HepG2 (cell line): Measurements from ENCODE around the gene MARCHF9. TPM values are rescaled to one million over a fixed set of nuclear protein-coding genes. Genes with fewer than 3 reads are reported as not detected.

ENCODE experiments used
- ATAC-seq: fragments of 200-7000 bp; cut with Tn5 transposase; 3 replicates; pipeline ENCODE4 v1.9.1; 2020; ENCODE audit warnings: mild to moderate bottlenecking, moderate library complexity
- Bru-seq: library from RNA; stranded (reverse); fragments of 400-500 nt; gene quantifications from one replicate; lab custom pipeline; 2021; lab: Mats Ljungman, UMichigan
- BruChase-seq, 2 experiments: library from RNA; stranded (reverse); fragments of 400-500 nt; gene quantifications; one replicate each; lab custom pipeline; 2021; lab: Mats Ljungman, UMichigan
- BruUV-seq: library from RNA; stranded (reverse); fragments of 400-500 nt; replicated peaks from 2 replicates; lab custom pipeline; 2021; lab: Mats Ljungman, UMichigan
- CTCF ChIA-PET: fragments of 300-600 bp; formaldehyde crosslinking; extraction: SDS; loops from one replicate; lab custom pipeline; 2021; ENCODE audit warnings: low total read pairs, inconsistent platforms, low intra/inter-chr PET ratio; lab: Yijun Ruan, JAX
- POLR2A ChIA-PET: fragments of 350-600 bp; sonication (Branson Sonifier 250); formaldehyde crosslinking; loops from one replicate; lab custom pipeline; 2020; ENCODE audit warnings: antibody characterized with exemption, inconsistent platforms; lab: Yijun Ruan, JAX
- DNase-seq: peaks from one replicate; pipeline ENCODE4 v3.0.0-alpha.2; 2015; ENCODE audit warnings: low spot score
- FAIRE-seq: peaks from 3 replicates; lab custom pipeline; 2011; peaks lifted over from hg19 to GRCh38; lab: Jason Lieb, UNC
- H2AFZ ChIP-seq: one replicate; pipeline ENCODE4 v1.6.1; 2011; ENCODE audit warnings: low read length, inconsistent platforms
- H3K27ac ChIP-seq: fragments of 300-600 bp; 3 replicates; pipeline ENCODE4 v1.8.0; 2011; ENCODE audit warnings: mixed run types, mild to moderate bottlenecking, mixed read lengths, low read length, inconsistent platforms; ENCODE audit not compliant: insufficient read depth; ENCODE audit errors: extremely low read length
- H3K27me3 ChIP-seq, 2 experiments: fragments of 200-600 bp in 1 of 2; 2 replicates in 1 of 2; 3 replicates in 1 of 2; pipeline versions ENCODE4 v1.6.0 to v1.8.0; 2011; ENCODE audit warnings: low read length in 2 of 2, mild to moderate bottlenecking in 2 of 2, moderate library complexity in 2 of 2, inconsistent platforms in 1 of 2; ENCODE audit not compliant: insufficient read depth in 2 of 2, control insufficient read depth in 1 of 2
- H3K36me3 ChIP-seq, 2 experiments: fragments of 200-600 bp in 1 of 2; replicated peaks in 1 of 2; 2 replicates in 1 of 2; 3 replicates in 1 of 2; pipeline versions ENCODE4 v1.5.1 to v1.8.0; 2011; ENCODE audit warnings: low read length in 2 of 2, inconsistent platforms in 1 of 2; ENCODE audit not compliant: insufficient read depth in 2 of 2, control insufficient read depth in 1 of 2
- H3K4me1 ChIP-seq: 2 replicates; pipeline ENCODE4 v1.5.1; 2012; ENCODE audit warnings: low read length, inconsistent platforms; ENCODE audit not compliant: insufficient read depth
- H3K4me2 ChIP-seq: 2 replicates; pipeline ENCODE4 v1.6.0; 2011; ENCODE audit warnings: low read depth, low read length, inconsistent platforms
- H3K4me3 ChIP-seq, 3 experiments: fragments of 200-600 bp in 1 of 3; sonication (generic), shearing (Covaris generic) in 1 of 3; replicated peaks in 1 of 3; 2 replicates each; pipeline ENCODE4 v1.5.1; 2011 to 2016; ENCODE audit warnings: low read length in 3 of 3, inconsistent platforms in 2 of 3, low read depth in 2 of 3, mild to moderate bottlenecking in 2 of 3, control low read depth in 1 of 3, mixed read lengths in 1 of 3; ENCODE audit not compliant: insufficient read depth in 1 of 3
- H3K79me2 ChIP-seq: one replicate; pipeline ENCODE4 v1.6.1; 2011; ENCODE audit warnings: low read length, inconsistent platforms; ENCODE audit not compliant: insufficient read depth
- H3K9ac ChIP-seq: 2 replicates; pipeline ENCODE4 v1.6.0; 2011; ENCODE audit warnings: mild to moderate bottlenecking, low read depth, low read length, inconsistent platforms; ENCODE audit not compliant: insufficient read depth
- H3K9me3 ChIP-seq: 2 replicates; pipeline ENCODE4 v1.5.1; 2012; ENCODE audit warnings: mild to moderate bottlenecking, low read length
- H4K20me1 ChIP-seq: 2 replicates; pipeline ENCODE4 v1.6.0; 2011; ENCODE audit warnings: inconsistent platforms, mild to moderate bottlenecking, low read length, moderate library complexity; ENCODE audit not compliant: insufficient read depth
- BCL3 ChIP-seq: sonication (generic); formaldehyde crosslinking; IDR thresholded peaks from 2 replicates; pipeline ENCODE4 v1.5.1; 2020; ENCODE audit warnings: mild to moderate bottlenecking, missing genetic modification reagents, moderate library complexity
- CHCHD3 ChIP-seq: sonication (generic); formaldehyde crosslinking; IDR thresholded peaks from 2 replicates; pipeline ENCODE4 v1.8.0; 2022; ENCODE audit warnings: mild to moderate bottlenecking, missing genetic modification reagents, moderate library complexity
- GABPB1 ChIP-seq: IDR thresholded peaks from 2 replicates; pipeline ENCODE4 v1.6.1; 2016; ENCODE audit warnings: mild to moderate bottlenecking, missing genetic modification reagents, moderate library complexity, missing compliant biosample characterization
- MAZ ChIP-seq, 2 experiments: sonication (generic) in 1 of 2; formaldehyde crosslinking in 1 of 2; IDR thresholded peaks; 2 replicates each; pipeline versions ENCODE4 v1.5.0 to v1.6.1; 2012 to 2020; ENCODE audit warnings: low read depth in 2 of 2, mild to moderate bottlenecking in 2 of 2, borderline replicate concordance in 1 of 2, improper control_type of control experiment in 1 of 2, low read length in 1 of 2, missing genetic modification reagents in 1 of 2, moderate library complexity in 1 of 2
- MIER3 ChIP-seq: IDR thresholded peaks from 2 replicates; pipeline ENCODE4 v1.6.1; 2016; ENCODE audit warnings: missing compliant biosample characterization, borderline replicate concordance
- NONO ChIP-seq, 2 experiments: fragments of 450-650 bp in 1 of 2; sonication (generic) in 1 of 2; formaldehyde crosslinking in 1 of 2; IDR thresholded peaks in 1 of 2; conservative IDR thresholded peaks in 1 of 2; 2 replicates each; pipeline versions ENCODE4 v1.6.1 to v1.8.0; 2017 to 2022; ENCODE audit warnings: mild to moderate bottlenecking in 1 of 2, missing genetic modification reagents in 1 of 2, moderate library complexity in 1 of 2
- NR2F2 ChIP-seq: IDR thresholded peaks from 2 replicates; pipeline ENCODE4 v1.6.1; 2012; ENCODE audit warnings: low read depth, inconsistent platforms, borderline replicate concordance
- PRPF4 ChIP-seq: fragments of 200-400 bp; formaldehyde crosslinking; IDR thresholded peaks from 2 replicates; pipeline ENCODE4 v1.6.1; 2016; ENCODE audit warnings: low read length, low read depth; ENCODE audit not compliant: poor library complexity, severe bottlenecking
- YY1 ChIP-seq: IDR thresholded peaks from 2 replicates; pipeline ENCODE4 v1.6.1; 2011; ENCODE audit warnings: low read length, low read depth, moderate library complexity, mild to moderate bottlenecking; ENCODE audit not compliant: insufficient read depth, insufficient replicate concordance
- ZNF674 ChIP-seq: sonication (generic); formaldehyde crosslinking; IDR thresholded peaks from 2 replicates; pipeline ENCODE4 v1.5.0; 2020; ENCODE audit warnings: low read depth, mild to moderate bottlenecking, missing genetic modification reagents
- WGBS: methylation state at CpG from one replicate; pipeline ENCODE4 v1.1.6; 2017; ENCODE audit warnings: low lambda C conversion rate; 5-methylcytosine and 5-hydroxymethylcytosine counted together
- in situ Hi-C: cut with HindIII; loops from 2 replicates; pipeline ENCODE4 v1.10.0; 2017; ENCODE audit warnings: low pct_unique_long_range_greater_than_20kb; ENCODE audit not compliant: extremely low pct_ligation_motif_present
- intact Hi-C: fragments of 100-400 bp; cut with micrococcal nuclease; formaldehyde crosslinking; loops from one replicate; pipeline ENCODE4 v1.10.0; 2022; ENCODE audit not compliant: unreplicated experiment
- long read RNA-seq, 2 experiments: library from RNA in 1 of 2; library from polyadenylated mRNA in 1 of 2; stranded (forward) in 1 of 2; unstranded in 1 of 2; transcript quantifications; one replicate each; pipeline ENCODE4 v2.0.0, GENCODE V29; 2019 to 2022
- polyA minus RNA-seq, 3 experiments: library from RNA; depleted of rRNA, polyadenylated mRNA; stranded (reverse); fragments of >200 nt; gene quantifications; 2 replicates each; pipeline ENCODE4 v1.2.3, GENCODE V29; 2011; ENCODE audit warnings: low replicate concordance in 1 of 3
- polyA plus RNA-seq, 8 experiments: library from polyadenylated mRNA; depleted of rRNA in 3 of 8; stranded (reverse) in 7 of 8; unstranded in 1 of 8; fragments of >200 nt; fragmentation: Illumina TruSeq in 4 of 8; extraction: Trizol in 4 of 8; gene quantifications; 2 replicates each; pipeline versions ENCODE4 v1.2.1 to v1.2.3, GENCODE V29; 2011 to 2016; ENCODE audit warnings: low read depth in 4 of 8, missing spikeins in 1 of 8, mixed read lengths in 1 of 8; ENCODE audit not compliant: insufficient read depth in 1 of 8
- total RNA-seq, 5 experiments: library from RNA; depleted of rRNA; stranded (reverse); fragments of >200 nt; fragmentation: Illumina TruSeq; extraction: Trizol; gene quantifications; 2 replicates each; pipeline ENCODE4 v1.2.3, GENCODE V29; 2016; ENCODE audit warnings: low read depth in 1 of 5
- TF ChIP-seq, protein P1 (sequence below): sonication (generic); formaldehyde crosslinking; IDR thresholded peaks from 2 replicates; pipeline ENCODE4 v1.4.0; 2020; ENCODE audit warnings: missing genetic modification reagents

MARCHF9 gene
- 2.7 and 5.7 TPM in 2 replicates for total RNA-seq (2016; rRNA removed; fragmentation: Illumina TruSeq; extraction: Trizol)
- 3.9 and 5.1 TPM in 2 replicates for total RNA-seq (2016; cell fraction: cytosol; rRNA removed; fragmentation: Illumina TruSeq; extraction: Trizol; ENCODE audit: low read depth)
- total RNA-seq (2016; cell fraction: insoluble cytoplasmic fraction; rRNA removed; fragmentation: Illumina TruSeq; extraction: Trizol) = 3.4 and 4.7 TPM in 2 replicates
- total RNA-seq (2016; cell fraction: membrane; rRNA removed; fragmentation: Illumina TruSeq; extraction: Trizol) = 5.9 and 6.2 TPM in 2 replicates
- 3.4 and 4.3 TPM in 2 replicates for total RNA-seq (2016; cell fraction: nucleus; rRNA removed; fragmentation: Illumina TruSeq; extraction: Trizol)
- polyA plus RNA-seq (2011; rRNA removed) = 9.6 and 14.5 TPM in 2 replicates
- polyA plus RNA-seq (2011; cell fraction: cytosol; rRNA removed) = 8.1 and 8.8 TPM in 2 replicates
- polyA plus RNA-seq (2011; cell fraction: nucleus; rRNA removed) = 15.5 and 17.5 TPM in 2 replicates
- polyA plus RNA-seq (2012) = 7.7 and 10.3 TPM in 2 replicates
- polyA plus RNA-seq (2016; cell fraction: cytosol; fragmentation: Illumina TruSeq; extraction: Trizol; ENCODE audit: low read depth) = 2.7 and 3.1 TPM in 2 replicates
- 5.0 and 8.0 TPM in 2 replicates for polyA plus RNA-seq (2016; cell fraction: insoluble cytoplasmic fraction; fragmentation: Illumina TruSeq; extraction: Trizol; ENCODE audit: low read depth)
- 5.8 TPM in 2 replicates for polyA plus RNA-seq (2016; cell fraction: membrane; fragmentation: Illumina TruSeq; extraction: Trizol; ENCODE audit: low read depth)
- polyA plus RNA-seq (2016; cell fraction: nucleus; fragmentation: Illumina TruSeq; extraction: Trizol; ENCODE audit: insufficient read depth, low read depth) = 13.4 and 15.4 TPM in 2 replicates
- polyA minus RNA-seq (2011; rRNA and poly(A)+ RNA removed; ENCODE audit: low replicate concordance) = 12.1 and 12.5 TPM in 2 replicates
- 4.1 and 4.5 TPM in 2 replicates for polyA minus RNA-seq (2011; cell fraction: cytosol; rRNA and poly(A)+ RNA removed)
- polyA minus RNA-seq (2011; cell fraction: nucleus; rRNA and poly(A)+ RNA removed) = 3.7 and 5.3 TPM in 2 replicates
- percentile 53 among the genes with signal in this experiment for Bru-seq, nascent RNA
- percentile 67 among the genes with signal in this experiment for BruChase-seq, experiment 1, labeled RNA remaining after a 6-hour chase
- BruChase-seq, experiment 2, labeled RNA remaining after a 2-hour chase = percentile 59 among the genes with signal in this experiment
- long read RNA-seq, experiment 1, partial matches to known transcripts = 2 of 3 reads
- long read RNA-seq, experiment 1, other reads (novel, unspliced or antisense) = 0 of 3 reads
- long read RNA-seq, experiment 2, transcript MARCH9-201 (4 exons, 2,982 nt) = major isoform, 20 of 31 reads
- long read RNA-seq, experiment 2, partial matches to known transcripts = 6 of 31 reads
- long read RNA-seq, experiment 2, other reads (novel, unspliced or antisense) = 4 of 31 reads

GRCh38 chr12:57754411-57755193 is at the start of gene MARCHF9:
TSS of gene MARCHF9 (plus strand) at chr12:57755103. CDS start at chr12:57755529, 426 bp downstream.
- H4K20me1 ChIP-seq = 0 out of 2 replicates have a peak, but pooled peaks cover 5% of the 10 kb centered on the region
- no peak within 1 kb of the TSS for H2AFZ ChIP-seq
- H3K9me3 ChIP-seq = no peaks in the 10 kb centered on the region
- peaks cover 6 to 9% of the 10 kb centered on the region in 2 experiments; a peak in 3 of 5 replicates for H3K36me3 ChIP-seq
- ChIA-PET POLR2A (interaction anchor here (1.1 to 3.0 kb wide), 3 partner anchors 10 to 18 kb away, joined by 4 to 14 read pairs (median 6); partner anchors contain the start of genes EEF1AKMT3, METTL1 and TSPAN31), CTCF (no interaction called here)
- peak within 1 kb of the TSS; percentile 67 for H3K27ac ChIP-seq
- in situ Hi-C loops (no loop called here), intact Hi-C loops (no loop called here)
- WGBS = 2% methylated on average over 41 of the region's 41 CpGs
- peak within 1 kb of the TSS; percentile 96 for H3K4me2 ChIP-seq
- H3K79me2 ChIP-seq = peaks cover 24% of the 10 kb centered on the region
- DNase-seq (no peak), FAIRE-seq (no peak), ATAC-seq (0 out of 3 replicates have a peak, but pooled peaks have one; percentile 1)
- BruUV-seq = no TSS peak
- H3K27me3 ChIP-seq = no peaks in the 10 kb centered on the region; a peak in 1 of 5 replicates
- peaks cover 43% of the 10 kb centered on the region for H3K4me1 ChIP-seq
- H3K4me3 ChIP-seq = peak within 1 kb of the TSS; percentile 81 to 82 (median 81)
- peak within 1 kb of the TSS; percentile 71 for H3K9ac ChIP-seq
- no peak for TF ChIP-seq NONO (IDR thresholded peaks at IDR 0.05)
- TF ChIP-seq NONO (CRISPR knock-in tag; conservative IDR thresholded peaks at IDR 0.05) = peak; percentile 45
- no peak for TF ChIP-seq NR2F2
- TF ChIP-seq, protein P1, sequence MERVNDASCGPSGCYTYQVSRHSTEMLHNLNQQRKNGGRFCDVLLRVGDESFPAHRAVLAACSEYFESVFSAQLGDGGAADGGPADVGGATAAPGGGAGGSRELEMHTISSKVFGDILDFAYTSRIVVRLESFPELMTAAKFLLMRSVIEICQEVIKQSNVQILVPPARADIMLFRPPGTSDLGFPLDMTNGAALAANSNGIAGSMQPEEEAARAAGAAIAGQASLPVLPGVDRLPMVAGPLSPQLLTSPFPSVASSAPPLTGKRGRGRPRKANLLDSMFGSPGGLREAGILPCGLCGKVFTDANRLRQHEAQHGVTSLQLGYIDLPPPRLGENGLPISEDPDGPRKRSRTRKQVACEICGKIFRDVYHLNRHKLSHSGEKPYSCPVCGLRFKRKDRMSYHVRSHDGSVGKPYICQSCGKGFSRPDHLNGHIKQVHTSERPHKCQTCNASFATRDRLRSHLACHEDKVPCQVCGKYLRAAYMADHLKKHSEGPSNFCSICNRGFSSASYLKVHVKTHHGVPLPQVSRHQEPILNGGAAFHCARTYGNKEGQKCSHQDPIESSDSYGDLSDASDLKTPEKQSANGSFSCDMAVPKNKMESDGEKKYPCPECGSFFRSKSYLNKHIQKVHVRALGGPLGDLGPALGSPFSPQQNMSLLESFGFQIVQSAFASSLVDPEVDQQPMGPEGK (CRISPR knock-in tag) = peak; percentile 91
- TF ChIP-seq MIER3 (CRISPR knock-in tag) = no peak
- TF ChIP-seq PRPF4 = no peak
- TF ChIP-seq ZNF674 = no peak
- TF ChIP-seq GABPB1 (CRISPR knock-in tag) = peak; percentile 57
- TF ChIP-seq MAZ (IDR thresholded peaks at IDR 0.05; ENCODE audit: borderline replicate concordance, low read depth, low read length) = no peak
- peak; percentile 64; the same call in 1 of the 2 replicates for TF ChIP-seq MAZ (CRISPR knock-in tag; IDR thresholded peaks at IDR 0.05; ENCODE audit: low read depth)
- 0 out of 2 replicates have a peak, but pooled peaks have one; percentile 34 for TF ChIP-seq BCL3 (CRISPR knock-in tag)
- 0 out of 2 replicates have a peak, but pooled peaks have one; percentile 30 for TF ChIP-seq CHCHD3 (CRISPR knock-in tag)
- peak; percentile 68 for TF ChIP-seq YY1
